Neutrophil (primary cell): ENCODE results near the gene ANKRD44.

Source experiments
- H3K27ac ChIP-seq: fragments of 200-600 bp; sonication (generic); 2 replicates; pipeline ENCODE4 v1.5.1; 2016; ENCODE audit warnings: mild to moderate bottlenecking, moderate library complexity
- H3K27me3 ChIP-seq: fragments of 200-600 bp; sonication (generic); 2 replicates; pipeline ENCODE4 v1.6.0; 2016; ENCODE audit warnings: mild to moderate bottlenecking
- H3K36me3 ChIP-seq: fragments of 200-600 bp; sonication (generic); 2 replicates; pipeline ENCODE4 v1.5.1; 2017
- H3K4me1 ChIP-seq, 2 experiments: fragments of 200-600 bp in 1 of 2; sonication (generic) in 1 of 2; 1 replicate in 1 of 2; 2 replicates in 1 of 2; pipeline versions ENCODE4 v1.5.1 to v1.6.1; 2013 to 2016; ENCODE audit warnings: low read depth in 1 of 2, low read length in 1 of 2, mild to moderate bottlenecking in 1 of 2, moderate library complexity in 1 of 2; ENCODE audit not compliant: control insufficient read depth in 1 of 2, insufficient read depth in 1 of 2
- H3K4me3 ChIP-seq, 2 experiments: fragments of 200-600 bp in 1 of 2; sonication (generic) in 1 of 2; 1 replicate in 1 of 2; 2 replicates in 1 of 2; pipeline ENCODE4 v1.5.1; 2013 to 2016; ENCODE audit warnings: low read depth in 1 of 2, low read length in 1 of 2, mild to moderate bottlenecking in 1 of 2, moderate library complexity in 1 of 2
- H3K9me3 ChIP-seq: fragments of 200-600 bp; sonication (generic); 2 replicates; pipeline ENCODE4 v1.5.1; 2016
- TF ChIP-seq, protein P1 (sequence below): fragments of 200-600 bp; sonication (generic); IDR thresholded peaks from 2 replicates; pipeline ENCODE4 v1.5.1; 2016; ENCODE audit warnings: antibody characterized with exemption

Gene ANKRD44

DNA sequence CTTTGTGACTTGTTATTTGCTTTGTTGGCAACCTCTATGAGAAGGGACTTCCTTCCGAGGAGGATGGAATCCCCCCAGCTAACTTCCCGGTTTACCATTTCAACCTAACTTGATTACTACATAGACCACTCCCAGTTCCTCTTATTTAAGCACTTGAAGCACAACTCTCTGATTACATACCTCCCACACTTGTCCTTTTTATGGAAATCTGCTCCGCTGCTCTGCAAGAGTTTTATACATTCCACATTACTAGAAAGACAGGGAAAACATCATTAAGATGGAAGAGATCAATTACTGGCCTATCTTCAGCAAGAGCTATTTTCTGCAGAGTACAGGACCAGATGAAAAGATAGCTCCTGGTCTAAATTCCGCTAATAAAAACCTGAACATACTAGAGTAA lies 224.1 kb downstream of the ANKRD44 start:
- Histone ChIP-seq H3K4me3 (peak overlapping the region in 1 of 2 experiments; percentile 15), H3K36me3 (peaks cover 76% of the 10 kb centered on the region), H3K9me3 (no peaks in the 10 kb centered on the region), H3K4me1 (peaks cover 15 to 17% of the 10 kb centered on the region in 2 experiments), H3K27me3 (no peaks in the 10 kb centered on the region), H3K27ac (peak overlapping the region; percentile 66)
- TF ChIP-seq, protein P1, sequence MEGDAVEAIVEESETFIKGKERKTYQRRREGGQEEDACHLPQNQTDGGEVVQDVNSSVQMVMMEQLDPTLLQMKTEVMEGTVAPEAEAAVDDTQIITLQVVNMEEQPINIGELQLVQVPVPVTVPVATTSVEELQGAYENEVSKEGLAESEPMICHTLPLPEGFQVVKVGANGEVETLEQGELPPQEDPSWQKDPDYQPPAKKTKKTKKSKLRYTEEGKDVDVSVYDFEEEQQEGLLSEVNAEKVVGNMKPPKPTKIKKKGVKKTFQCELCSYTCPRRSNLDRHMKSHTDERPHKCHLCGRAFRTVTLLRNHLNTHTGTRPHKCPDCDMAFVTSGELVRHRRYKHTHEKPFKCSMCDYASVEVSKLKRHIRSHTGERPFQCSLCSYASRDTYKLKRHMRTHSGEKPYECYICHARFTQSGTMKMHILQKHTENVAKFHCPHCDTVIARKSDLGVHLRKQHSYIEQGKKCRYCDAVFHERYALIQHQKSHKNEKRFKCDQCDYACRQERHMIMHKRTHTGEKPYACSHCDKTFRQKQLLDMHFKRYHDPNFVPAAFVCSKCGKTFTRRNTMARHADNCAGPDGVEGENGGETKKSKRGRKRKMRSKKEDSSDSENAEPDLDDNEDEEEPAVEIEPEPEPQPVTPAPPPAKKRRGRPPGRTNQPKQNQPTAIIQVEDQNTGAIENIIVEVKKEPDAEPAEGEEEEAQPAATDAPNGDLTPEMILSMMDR = no peak

DNA sequence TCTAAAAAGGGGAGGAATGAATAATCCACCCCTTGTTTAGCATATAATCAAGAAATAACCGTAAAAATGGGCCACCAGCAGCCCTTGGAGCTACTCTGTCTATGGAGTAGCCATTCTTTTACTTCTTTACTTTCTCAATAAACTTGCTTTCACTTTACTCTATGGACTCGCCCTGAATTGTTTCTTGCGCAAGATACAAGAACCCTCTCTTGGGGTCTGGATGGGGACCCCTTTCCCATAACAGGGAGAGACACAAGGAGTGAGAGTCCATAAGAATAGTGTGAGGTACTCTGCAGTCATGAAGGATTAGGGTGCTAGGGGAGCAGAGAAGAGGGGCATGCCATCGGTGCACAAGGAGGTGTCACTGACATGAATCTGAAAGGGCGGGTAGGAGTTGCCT lies 224.9 kb downstream of the ANKRD44 start:
- Histone ChIP-seq H3K4me1 (peaks cover 15 to 17% of the 10 kb centered on the region in 2 experiments), H3K9me3 (no peaks in the 10 kb centered on the region), H3K4me3 (no peak overlapping the region), H3K27ac (peak overlapping the region; percentile 66), H3K27me3 (no peaks in the 10 kb centered on the region), H3K36me3 (peaks cover 77% of the 10 kb centered on the region)
- TF ChIP-seq, protein P1 = no peak

DNA sequence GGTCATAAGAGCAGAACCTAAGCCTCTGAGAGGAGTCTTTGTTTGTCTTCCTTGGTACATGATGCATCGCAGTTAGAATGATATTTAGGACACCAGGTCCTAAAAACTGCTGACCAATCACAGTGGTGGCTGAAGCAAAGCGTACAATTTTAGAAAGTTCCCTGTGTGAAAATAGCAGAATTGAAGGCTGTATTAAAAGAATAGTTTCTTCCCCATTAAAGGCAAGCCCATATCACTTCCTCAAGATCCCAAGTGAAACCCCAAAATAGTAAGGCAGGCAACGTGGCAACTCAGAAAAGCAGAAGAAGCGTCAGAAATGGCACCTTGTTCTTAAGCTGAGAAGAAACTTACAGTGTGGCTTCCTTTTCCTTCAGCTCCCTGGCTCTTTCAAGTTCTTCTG lies 229.3 kb downstream of the ANKRD44 start:
- no peak overlapping the region for H3K4me3 ChIP-seq
- TF ChIP-seq, protein P1 = no peak
- peaks cover 93% of the 10 kb centered on the region for H3K36me3 ChIP-seq
- peak overlapping the region; percentile 35 for H3K27ac ChIP-seq
- peaks cover 6 to 7% of the 10 kb centered on the region in 2 experiments for H3K4me1 ChIP-seq
- no peaks in the 10 kb centered on the region for H3K9me3 ChIP-seq
- H3K27me3 ChIP-seq = no peaks in the 10 kb centered on the region

DNA sequence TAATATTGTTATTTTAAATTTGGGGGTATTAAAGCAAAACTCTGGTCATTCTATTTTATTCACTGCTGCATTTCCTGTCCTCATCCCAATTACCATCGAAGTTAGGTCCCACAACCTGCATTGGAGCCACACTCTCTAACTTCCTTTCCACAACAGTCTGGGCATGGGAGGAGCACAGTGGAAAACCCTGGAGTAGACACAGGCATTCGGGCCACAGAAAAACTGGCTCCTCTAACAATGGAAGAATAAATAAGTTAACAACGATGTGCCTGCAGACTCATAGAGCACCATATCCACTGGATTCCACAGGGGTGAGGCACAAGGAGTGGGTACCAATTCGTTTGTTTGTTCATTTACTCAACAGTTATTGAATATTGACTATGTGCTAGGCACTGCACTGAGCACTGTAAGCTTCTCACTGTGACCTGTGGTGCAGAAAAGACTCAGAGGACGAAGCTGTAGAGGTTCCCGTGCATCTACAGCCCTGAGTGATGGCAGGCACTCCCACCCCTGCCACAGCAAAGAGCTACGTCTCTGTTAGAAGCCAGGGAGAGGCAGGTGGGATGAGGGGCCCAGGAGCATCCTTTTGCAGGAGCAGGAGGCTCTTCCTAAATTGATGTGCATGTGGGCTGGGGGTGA lies 229.9 kb downstream of the ANKRD44 start:
- peaks cover 97% of the 10 kb centered on the region for H3K36me3 ChIP-seq
- no peak overlapping the region for H3K4me3 ChIP-seq
- H3K27me3 ChIP-seq = no peaks in the 10 kb centered on the region
- H3K27ac ChIP-seq = peak overlapping the region; percentile 35
- peaks cover under 1 to 1% of the 10 kb centered on the region in 2 experiments for H3K4me1 ChIP-seq
- TF ChIP-seq, protein P1 = no peak
- H3K9me3 ChIP-seq = no peaks in the 10 kb centered on the region

DNA sequence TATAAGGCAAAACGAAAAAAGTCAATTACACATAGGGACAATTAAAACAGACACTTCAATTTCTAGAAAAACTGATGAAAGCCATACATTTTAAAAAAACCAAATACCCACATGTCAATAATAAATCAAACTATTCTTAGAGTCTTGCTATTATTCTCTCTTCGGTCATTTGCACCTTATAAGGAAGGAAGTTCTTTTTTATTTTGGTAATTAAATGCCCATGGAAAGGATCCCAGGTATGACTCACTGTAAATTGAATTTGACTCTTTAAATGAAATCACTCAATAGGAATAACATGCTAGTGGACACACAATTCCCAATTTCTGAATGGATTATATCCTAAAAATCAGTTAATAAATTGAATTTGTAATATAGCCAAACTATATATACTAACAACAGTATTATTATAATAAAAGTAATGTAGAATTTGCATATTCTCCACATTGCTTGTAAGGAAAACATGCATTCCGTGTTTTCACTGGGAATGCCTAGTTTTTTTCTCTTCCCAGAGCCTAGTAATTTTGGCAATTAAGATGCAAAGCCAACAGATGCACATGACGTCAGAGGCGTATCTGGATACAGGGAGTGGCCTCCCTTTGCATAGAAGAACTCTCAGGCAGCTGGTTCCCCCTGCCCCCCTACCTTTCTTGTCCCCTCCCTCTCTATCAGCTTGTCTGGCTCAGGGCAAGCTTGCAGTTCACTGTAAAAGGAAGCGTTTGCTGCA lies 230.6 kb downstream of the ANKRD44 start:
- Histone ChIP-seq H3K9me3 (no peaks in the 10 kb centered on the region), H3K4me1 (no peaks in the 10 kb centered on the region), H3K27me3 (no peaks in the 10 kb centered on the region), H3K27ac (no peak overlapping the region), H3K4me3 (no peak overlapping the region), H3K36me3 (peaks cover 95% of the 10 kb centered on the region)
- TF ChIP-seq, protein P1 = no peak
